ENCODE data around the gene PPDPF. TPM values are rescaled to one million over a fixed set of nuclear protein-coding genes. Genes with fewer than 3 reads are reported as not detected.

PPDPF gene
- polyA plus RNA-seq, 3 donors: 13.4 to 39.9 (median 26.1) TPM

- intact Hi-C loops (cut with micrococcal nuclease): loop anchor here in 1 of 2 donors (10.0 kb wide), 1 partner anchor 331 kb away; the partner anchor contains the start of gene DNAJC5
- H3K9me3 Mint-ChIP-seq: peaks cover 8 to 37% (median 14%) of the 10 kb centered on the region in 7 donors
- no peak overlapping the region for H3K4me2 ChIP-seq (replicated peaks; ENCODE audit: extremely low read depth, low read length, poor library complexity, severe bottlenecking)
- H3K9ac ChIP-seq (ENCODE audit: insufficient read depth, low read length, poor library complexity, severe bottlenecking): no peak overlapping the region
- peaks cover 17 to 70% (median 49%) of the 10 kb centered on the region in 3 donors for H3K27me3 Mint-ChIP-seq (ENCODE audit: low read depth in 3 of 3)
- DNase-seq: no peak
- H3K4me1 Mint-ChIP-seq: peaks cover 13% of the 10 kb centered on the region
- H3K4me3 Mint-ChIP-seq: no peak overlapping the region
- H3K27me3 ChIP-seq (ENCODE audit: control insufficient read depth in 2 of 2, insufficient read depth in 2 of 2, low read length in 2 of 2): peaks cover 0 to 50% of the 10 kb centered on the region in 2 donors
- H3K9me3 ChIP-seq (replicated peaks in 1 of 2; ENCODE audit: control insufficient read depth in 1 of 2, insufficient read depth in 1 of 2, low read length in 2 of 2): peaks cover 15 to 16% of the 10 kb centered on the region in 2 donors
- H3K4me3 ChIP-seq (replicated peaks in 1 of 3; ENCODE audit: low read depth in 2 of 3, low read length in 3 of 3): no peak overlapping the region
- WGBS (ENCODE audit: insufficient coverage): 96% methylated on average over 55 of the region's 55 CpGs
- peaks cover 19% of the 10 kb centered on the region in 2 donors for H3K4me1 ChIP-seq (ENCODE audit: control insufficient read depth in 1 of 2, insufficient read depth in 2 of 2, low read length in 2 of 2)
- no peak overlapping the region for H3K27ac ChIP-seq (ENCODE audit: low read depth in 1 of 2, low read length in 2 of 2)
- no peak overlapping the region for H3K27ac Mint-ChIP-seq
- H3K79me2 ChIP-seq (ENCODE audit: insufficient read depth, low read length): no peaks in the 10 kb centered on the region
- no peak overlapping the region for H2AFZ ChIP-seq (ENCODE audit: insufficient read depth, low read depth, low read length, poor library complexity, severe bottlenecking)
- peaks cover 97% of the 10 kb centered on the region for H4K20me1 ChIP-seq (ENCODE audit: insufficient read depth, low read length)
- peaks cover 35 to 71% of the 10 kb centered on the region in 2 donors for H3K36me3 Mint-ChIP-seq
- TF ChIP-seq CTCF (IDR thresholded peaks at IDR 0.05): no peak
- peaks cover 40 to 72% of the 10 kb centered on the region in 2 donors for H3K36me3 ChIP-seq (replicated peaks in 1 of 2; ENCODE audit: control insufficient read depth in 1 of 2, insufficient read depth in 2 of 2, low read length in 2 of 2)
Observed at GRCh38 chr20:63563225-63563935, 42.8 kb downstream of the PPDPF start.

GRCh38 chr20:63564036-63564810, 43.7 kb downstream of the PPDPF start:
- Histone ChIP-seq H3K4me2 (replicated peaks; ENCODE audit: extremely low read depth, low read length, poor library complexity, severe bottlenecking) (no peak overlapping the region), H4K20me1 (ENCODE audit: insufficient read depth, low read length) (peaks cover 97% of the 10 kb centered on the region), H3K79me2 (ENCODE audit: insufficient read depth, low read length) (no peaks in the 10 kb centered on the region), H3K27ac (ENCODE audit: low read depth in 1 of 2, low read length in 2 of 2) (no peak overlapping the region), H3K36me3 (replicated peaks in 1 of 2; ENCODE audit: control insufficient read depth in 1 of 2, insufficient read depth in 2 of 2, low read length in 2 of 2) (peaks cover 40 to 72% of the 10 kb centered on the region in 2 donors), H3K9ac (ENCODE audit: insufficient read depth, low read length, poor library complexity, severe bottlenecking) (no peak overlapping the region), H3K9me3 (replicated peaks in 1 of 2; ENCODE audit: control insufficient read depth in 1 of 2, insufficient read depth in 1 of 2, low read length in 2 of 2) (peaks cover 15 to 16% of the 10 kb centered on the region in 2 donors), H3K4me3 (replicated peaks in 1 of 3; ENCODE audit: low read depth in 2 of 3, low read length in 3 of 3) (no peak overlapping the region), H3K27me3 (ENCODE audit: control insufficient read depth in 2 of 2, insufficient read depth in 2 of 2, low read length in 2 of 2) (peaks cover 0 to 55% of the 10 kb centered on the region in 2 donors), H2AFZ (ENCODE audit: insufficient read depth, low read depth, low read length, poor library complexity, severe bottlenecking) (no peak overlapping the region), H3K4me1 (ENCODE audit: control insufficient read depth in 1 of 2, insufficient read depth in 2 of 2, low read length in 2 of 2) (peaks cover 27 to 28% of the 10 kb centered on the region in 2 donors)
- peaks cover 8 to 35% (median 12%) of the 10 kb centered on the region in 7 donors for H3K9me3 Mint-ChIP-seq
- H3K27ac Mint-ChIP-seq: no peak overlapping the region
- H3K4me1 Mint-ChIP-seq: peaks cover 21% of the 10 kb centered on the region
- H3K4me3 Mint-ChIP-seq: peak overlapping the region in 1 of 2 donors; percentile 26
- intact Hi-C loops (cut with micrococcal nuclease): loop anchor here in 1 of 2 donors (10.0 kb wide), 1 partner anchor 331 kb away; the partner anchor contains the start of gene DNAJC5
- no peak for TF ChIP-seq CTCF (IDR thresholded peaks at IDR 0.05)
- peaks cover 30 to 63% of the 10 kb centered on the region in 2 donors for H3K36me3 Mint-ChIP-seq
- DNase-seq: no peak
- peaks cover 19 to 72% (median 48%) of the 10 kb centered on the region in 3 donors for H3K27me3 Mint-ChIP-seq (ENCODE audit: low read depth in 3 of 3)
- WGBS (ENCODE audit: insufficient coverage): 96% methylated on average over 62 of the region's 62 CpGs
